Liver (tissue), 9 donors: ENCODE data around the gene YLPM1. TPM values are rescaled to one million over a fixed set of nuclear protein-coding genes. Genes with fewer than 3 reads are reported as not detected.
"Not testable (repeated sequence)": the region's sequence is repeated elsewhere in the genome, so short reads cannot be mapped to it uniquely, and the experiment has no call there.

Experiments
- DNase-seq: peaks from one replicate; pipeline ENCODE4 v3.0.0-alpha.2; 2017; ENCODE audit warnings: low spot score
- H3K27ac ChIP-seq, 2 donors: one replicate each; pipeline ENCODE4 v1.7.0; 2013; ENCODE audit warnings: inconsistent platforms in 2 of 2, low read length in 2 of 2, control low read depth in 1 of 2, low read depth in 1 of 2, mild to moderate bottlenecking in 1 of 2
- H3K27me3 ChIP-seq, 4 donors: one replicate each; pipeline versions ENCODE4 v1.6.1 to v1.7.0; 2013; ENCODE audit warnings: low read length in 3 of 4, inconsistent platforms in 1 of 4, mild to moderate bottlenecking in 1 of 4, moderate library complexity in 1 of 4; ENCODE audit not compliant: control insufficient read depth in 4 of 4, insufficient read depth in 4 of 4
- H3K36me3 ChIP-seq, 4 donors: one replicate each; pipeline versions ENCODE4 v1.6.1 to v1.7.0; 2013; ENCODE audit warnings: low read length in 3 of 4, mild to moderate bottlenecking in 3 of 4, low read depth in 1 of 4, moderate library complexity in 1 of 4; ENCODE audit not compliant: control insufficient read depth in 4 of 4, insufficient read depth in 3 of 4
- H3K4me1 ChIP-seq, 4 donors: one replicate each; pipeline versions ENCODE4 v1.6.1 to v1.7.0; 2013; ENCODE audit warnings: low read length in 3 of 4, mild to moderate bottlenecking in 3 of 4, moderate library complexity in 1 of 4; ENCODE audit not compliant: control insufficient read depth in 4 of 4, insufficient read depth in 4 of 4
- H3K4me3 ChIP-seq, 3 donors: one replicate each; pipeline versions ENCODE4 v1.6.1 to v1.7.0; 2013; ENCODE audit warnings: low read length in 3 of 3, control low read depth in 1 of 3, low read depth in 1 of 3, mild to moderate bottlenecking in 1 of 3
- H3K9ac ChIP-seq, 2 donors: one replicate each; pipeline ENCODE4 v1.7.0; 2013; ENCODE audit warnings: low read length in 2 of 2, mild to moderate bottlenecking in 2 of 2, moderate library complexity in 2 of 2, control low read depth in 1 of 2, low read depth in 1 of 2
- H3K9me3 ChIP-seq, 4 donors: one replicate each; pipeline versions ENCODE4 v1.6.1 to v1.7.0; 2013; ENCODE audit warnings: low read length in 3 of 4; ENCODE audit not compliant: control insufficient read depth in 4 of 4
- EGR1 ChIP-seq, 2 donors: IDR thresholded peaks; 2 replicates each; pipeline ENCODE4 v1.6.1; 2016 to 2018; ENCODE audit warnings: antibody characterized with exemption in 2 of 2, low read depth in 2 of 2
- FOXA1 ChIP-seq: IDR thresholded peaks from 2 replicates; pipeline ENCODE4 v1.6.1; 2016; ENCODE audit warnings: antibody characterized with exemption
- FOXA2 ChIP-seq: IDR thresholded peaks from 2 replicates; pipeline ENCODE4 v1.6.1; 2016; ENCODE audit warnings: antibody characterized with exemption
- HNF4A ChIP-seq, 2 donors: conservative IDR thresholded peaks; 2 replicates each; pipeline ENCODE4 v1.6.1; 2016; ENCODE audit warnings: antibody characterized with exemption in 2 of 2, mild to moderate bottlenecking in 2 of 2
- HNF4G ChIP-seq: IDR thresholded peaks from 2 replicates; pipeline ENCODE4 v1.6.1; 2016; ENCODE audit warnings: antibody characterized with exemption
- JUND ChIP-seq, 2 donors: IDR thresholded peaks; 2 replicates each; pipeline ENCODE4 v1.6.1; 2016; ENCODE audit warnings: antibody characterized with exemption in 2 of 2
- NR2F2 ChIP-seq: IDR thresholded peaks from 2 replicates; pipeline ENCODE4 v1.6.1; 2016; ENCODE audit warnings: antibody characterized with exemption
- RAD21 ChIP-seq, 2 donors: IDR thresholded peaks; 2 replicates each; pipeline ENCODE4 v1.6.1; 2016; ENCODE audit warnings: antibody characterized with exemption in 2 of 2, mild to moderate bottlenecking in 2 of 2
- SP1 ChIP-seq: IDR thresholded peaks from 2 replicates; pipeline ENCODE4 v1.6.1; 2018; ENCODE audit warnings: antibody characterized with exemption, mild to moderate bottlenecking
- TAF1 ChIP-seq: conservative IDR thresholded peaks from 2 replicates; pipeline ENCODE4 v1.6.1; 2016; ENCODE audit warnings: antibody characterized with exemption, mild to moderate bottlenecking
- YY1 ChIP-seq: IDR thresholded peaks from 2 replicates; pipeline ENCODE4 v1.6.1; 2016; ENCODE audit warnings: antibody characterized with exemption, mild to moderate bottlenecking
- WGBS: extraction: QIAGEN DNeasy Blood & Tissue Kit; methylation state at CpG from one replicate; pipeline ENCODE4 v1.1.7; 2013; 5-methylcytosine and 5-hydroxymethylcytosine counted together
- polyA plus RNA-seq, 2 donors: library from polyadenylated mRNA; stranded (reverse) in 1 of 2; unstranded in 1 of 2; fragments of 200-250 nt in 1 of 2; fragments of >200 nt in 1 of 2; fragmentation: Nextera tagmentation in 1 of 2; extraction: Ambion mirVana in 1 of 2; gene quantifications; one replicate each; pipeline versions ENCODE4 v1.2.1 to v1.2.3, GENCODE V29; 2013 to 2015
- total RNA-seq, 2 donors: library from RNA; depleted of rRNA; stranded (reverse); fragments of >200 nt; gene quantifications; one replicate each; pipeline ENCODE4 v1.2.3, GENCODE V29; 2014
- TF ChIP-seq, protein P1 (sequence below): IDR thresholded peaks from 2 replicates; pipeline ENCODE4 v1.6.1; 2016; ENCODE audit warnings: antibody characterized with exemption
- TF ChIP-seq, protein P2 (sequence below): IDR thresholded peaks from 2 replicates; pipeline ENCODE4 v1.6.1; 2016; ENCODE audit warnings: antibody characterized with exemption
- TF ChIP-seq, protein P3 (sequence below): IDR thresholded peaks from 2 replicates; pipeline ENCODE4 v1.6.1; 2016; ENCODE audit warnings: antibody characterized with exemption, mild to moderate bottlenecking
- donor health status: healthy.
- donor health status: healthy.
- donor health status: healthy.
- donor health status: healthy.
- donor health status: healthy.

YLPM1 gene
- total and polyA plus RNA-seq, 4 donors = 5.9 to 27.3 (median 13.2) TPM

DNA sequence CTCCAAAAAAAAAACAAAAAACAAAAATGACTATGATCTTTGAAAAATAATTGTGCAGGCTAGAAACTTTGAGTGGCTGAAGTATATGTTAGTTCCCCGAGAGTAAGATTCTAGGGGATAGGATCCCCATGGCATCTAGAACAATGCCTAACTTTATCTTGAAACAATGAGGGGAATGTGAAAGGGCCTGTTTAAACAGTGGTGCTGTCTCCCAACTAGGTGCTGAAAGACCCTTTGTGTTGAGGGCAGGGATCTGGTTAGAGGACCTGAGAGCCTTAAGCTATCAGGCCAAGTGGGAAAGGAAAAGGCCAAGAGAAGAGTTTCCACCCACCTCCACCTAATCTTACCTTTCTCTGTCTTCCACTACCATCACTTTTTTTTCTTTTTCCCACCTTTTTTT is 6.8 kb upstream of the YLPM1 start:
- WGBS = 95% methylated on average over 1 of the region's 1 CpG
- H3K36me3 ChIP-seq = no peaks in the 10 kb centered on the region
- H3K27me3 ChIP-seq = no peaks in the 10 kb centered on the region
- no peaks in the 10 kb centered on the region for H3K9me3 ChIP-seq
- H3K9ac ChIP-seq = no peak overlapping the region
- no peak overlapping the region for H3K27ac ChIP-seq
- no peak for DNase-seq
- H3K4me3 ChIP-seq = no peak overlapping the region
- TF ChIP-seq JUND (IDR thresholded peaks at IDR 0.05) (no peak), HNF4G (no peak), FOXA2 (no peak), HNF4A (conservative IDR thresholded peaks at IDR 0.05) (no peak), RAD21 (IDR thresholded peaks at IDR 0.05) (no peak), SP1 (no peak), YY1 (no peak), NR2F2 (no peak), TAF1 (no peak), FOXA1 (no peak)
- TF ChIP-seq, protein P1, sequence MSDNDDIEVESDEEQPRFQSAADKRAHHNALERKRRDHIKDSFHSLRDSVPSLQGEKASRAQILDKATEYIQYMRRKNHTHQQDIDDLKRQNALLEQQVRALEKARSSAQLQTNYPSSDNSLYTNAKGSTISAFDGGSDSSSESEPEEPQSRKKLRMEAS = no peak
- TF ChIP-seq, protein P2, sequence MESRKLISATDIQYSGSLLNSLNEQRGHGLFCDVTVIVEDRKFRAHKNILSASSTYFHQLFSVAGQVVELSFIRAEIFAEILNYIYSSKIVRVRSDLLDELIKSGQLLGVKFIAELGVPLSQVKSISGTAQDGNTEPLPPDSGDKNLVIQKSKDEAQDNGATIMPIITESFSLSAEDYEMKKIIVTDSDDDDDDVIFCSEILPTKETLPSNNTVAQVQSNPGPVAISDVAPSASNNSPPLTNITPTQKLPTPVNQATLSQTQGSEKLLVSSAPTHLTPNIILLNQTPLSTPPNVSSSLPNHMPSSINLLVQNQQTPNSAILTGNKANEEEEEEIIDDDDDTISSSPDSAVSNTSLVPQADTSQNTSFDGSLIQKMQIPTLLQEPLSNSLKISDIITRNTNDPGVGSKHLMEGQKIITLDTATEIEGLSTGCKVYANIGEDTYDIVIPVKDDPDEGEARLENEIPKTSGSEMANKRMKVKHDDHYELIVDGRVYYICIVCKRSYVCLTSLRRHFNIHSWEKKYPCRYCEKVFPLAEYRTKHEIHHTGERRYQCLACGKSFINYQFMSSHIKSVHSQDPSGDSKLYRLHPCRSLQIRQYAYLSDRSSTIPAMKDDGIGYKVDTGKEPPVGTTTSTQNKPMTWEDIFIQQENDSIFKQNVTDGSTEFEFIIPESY = no peak
- TF ChIP-seq, protein P3, sequence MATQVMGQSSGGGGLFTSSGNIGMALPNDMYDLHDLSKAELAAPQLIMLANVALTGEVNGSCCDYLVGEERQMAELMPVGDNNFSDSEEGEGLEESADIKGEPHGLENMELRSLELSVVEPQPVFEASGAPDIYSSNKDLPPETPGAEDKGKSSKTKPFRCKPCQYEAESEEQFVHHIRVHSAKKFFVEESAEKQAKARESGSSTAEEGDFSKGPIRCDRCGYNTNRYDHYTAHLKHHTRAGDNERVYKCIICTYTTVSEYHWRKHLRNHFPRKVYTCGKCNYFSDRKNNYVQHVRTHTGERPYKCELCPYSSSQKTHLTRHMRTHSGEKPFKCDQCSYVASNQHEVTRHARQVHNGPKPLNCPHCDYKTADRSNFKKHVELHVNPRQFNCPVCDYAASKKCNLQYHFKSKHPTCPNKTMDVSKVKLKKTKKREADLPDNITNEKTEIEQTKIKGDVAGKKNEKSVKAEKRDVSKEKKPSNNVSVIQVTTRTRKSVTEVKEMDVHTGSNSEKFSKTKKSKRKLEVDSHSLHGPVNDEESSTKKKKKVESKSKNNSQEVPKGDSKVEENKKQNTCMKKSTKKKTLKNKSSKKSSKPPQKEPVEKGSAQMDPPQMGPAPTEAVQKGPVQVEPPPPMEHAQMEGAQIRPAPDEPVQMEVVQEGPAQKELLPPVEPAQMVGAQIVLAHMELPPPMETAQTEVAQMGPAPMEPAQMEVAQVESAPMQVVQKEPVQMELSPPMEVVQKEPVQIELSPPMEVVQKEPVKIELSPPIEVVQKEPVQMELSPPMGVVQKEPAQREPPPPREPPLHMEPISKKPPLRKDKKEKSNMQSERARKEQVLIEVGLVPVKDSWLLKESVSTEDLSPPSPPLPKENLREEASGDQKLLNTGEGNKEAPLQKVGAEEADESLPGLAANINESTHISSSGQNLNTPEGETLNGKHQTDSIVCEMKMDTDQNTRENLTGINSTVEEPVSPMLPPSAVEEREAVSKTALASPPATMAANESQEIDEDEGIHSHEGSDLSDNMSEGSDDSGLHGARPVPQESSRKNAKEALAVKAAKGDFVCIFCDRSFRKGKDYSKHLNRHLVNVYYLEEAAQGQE = no peak
- H3K4me1 ChIP-seq = no peaks in the 10 kb centered on the region

DNA sequence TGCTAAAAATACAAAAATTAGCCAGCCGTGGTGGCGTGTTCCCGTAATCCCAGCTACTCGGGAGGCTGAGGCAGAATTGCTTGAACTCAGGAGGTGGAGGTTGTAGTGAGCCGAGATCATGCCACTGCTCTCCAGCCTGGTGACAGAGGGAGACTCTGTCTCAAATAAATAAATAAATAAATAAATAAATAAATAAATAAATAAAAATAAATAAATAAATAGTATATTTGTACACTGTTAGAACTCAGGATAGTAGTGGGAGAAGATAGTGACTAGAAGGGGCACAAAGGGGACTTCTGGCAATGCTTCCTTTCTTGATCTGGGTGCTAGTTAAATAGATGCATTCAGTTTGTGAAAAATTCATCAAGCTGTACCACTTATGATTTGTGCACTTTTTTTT is 4.6 kb upstream of the YLPM1 start:
- not testable (repeated sequence) for H3K36me3 ChIP-seq, H3K27me3 ChIP-seq, H3K4me1 ChIP-seq, H3K27ac ChIP-seq, H3K9ac ChIP-seq, H3K9me3 ChIP-seq, DNase-seq, H3K4me3 ChIP-seq
- WGBS = 93% methylated on average over 5 of the region's 5 CpGs

DNA sequence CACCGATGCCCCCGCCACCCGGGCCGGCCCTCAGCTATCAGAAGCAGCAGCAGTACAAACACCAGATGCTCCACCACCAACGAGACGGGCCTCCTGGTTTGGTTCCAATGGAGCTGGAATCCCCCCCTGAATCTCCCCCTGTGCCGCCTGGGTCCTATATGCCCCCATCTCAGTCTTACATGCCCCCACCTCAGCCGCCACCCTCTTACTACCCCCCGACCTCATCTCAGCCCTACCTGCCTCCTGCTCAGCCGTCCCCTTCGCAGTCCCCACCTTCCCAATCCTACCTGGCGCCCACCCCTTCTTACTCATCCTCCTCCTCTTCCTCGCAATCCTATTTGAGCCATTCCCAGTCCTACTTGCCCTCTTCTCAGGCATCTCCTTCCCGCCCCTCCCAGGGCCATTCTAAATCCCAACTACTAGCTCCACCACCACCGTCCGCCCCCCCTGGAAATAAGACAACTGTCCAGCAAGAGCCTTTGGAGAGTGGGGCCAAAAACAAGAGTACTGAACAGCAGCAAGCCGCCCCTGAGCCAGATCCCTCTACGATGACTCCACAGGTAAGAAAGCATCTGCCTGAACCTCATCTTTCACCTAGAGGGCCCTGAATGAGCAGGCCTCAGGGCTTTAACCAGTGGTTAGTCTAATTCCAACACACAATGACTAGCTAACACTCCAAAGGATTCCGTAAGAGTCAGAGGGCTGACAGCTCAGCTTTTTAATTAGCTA is 851 bp downstream of the YLPM1 start:
- H3K27ac ChIP-seq = peak overlapping the region; percentile 68 to 80
- H3K27me3 ChIP-seq = no peaks in the 10 kb centered on the region
- H3K36me3 ChIP-seq = peaks cover 0 to 2% (median 0%) of the 10 kb centered on the region in 4 donors
- WGBS = 5% methylated on average over 19 of the region's 19 CpGs
- DNase-seq = peak; percentile 34
- no peaks in the 10 kb centered on the region for H3K9me3 ChIP-seq
- TF ChIP-seq, protein P3 = peak; percentile 35
- no peak for TF ChIP-seq EGR1 (IDR thresholded peaks at IDR 0.05; ENCODE audit: low read depth in 2 of 2)
- H3K4me1 ChIP-seq = peaks cover 0 to 31% (median 26%) of the 10 kb centered on the region in 4 donors
- peak overlapping the region; percentile 34 to 93 for H3K9ac ChIP-seq
- peak overlapping the region; percentile 62 to 100 (median 76) for H3K4me3 ChIP-seq
